HUES6 (cell line): ENCODE data around the gene SGSH.

ENCODE experiments used
- H3K27ac ChIP-seq: 2 replicates; pipeline ENCODE4 v1.7.0; 2013; ENCODE audit warnings: low read depth, mild to moderate bottlenecking, low read length, inconsistent platforms
- H3K27me3 ChIP-seq: 2 replicates; pipeline ENCODE4 v1.6.1; 2013; ENCODE audit warnings: low read length; ENCODE audit not compliant: control insufficient read depth, insufficient read depth
- H3K36me3 ChIP-seq: 2 replicates; pipeline ENCODE4 v1.6.1; 2013; ENCODE audit warnings: low read length; ENCODE audit not compliant: control insufficient read depth, insufficient read depth
- H3K4me1 ChIP-seq: 2 replicates; pipeline ENCODE4 v1.6.1; 2013; ENCODE audit warnings: low read length; ENCODE audit not compliant: control insufficient read depth, insufficient read depth
- H3K4me3 ChIP-seq: 2 replicates; pipeline ENCODE4 v1.5.1; 2013; ENCODE audit warnings: low read depth, low read length
- H3K9ac ChIP-seq: one replicate; pipeline ENCODE4 v1.6.1; 2013; ENCODE audit warnings: mild to moderate bottlenecking, low read length
- H3K9me3 ChIP-seq: 2 replicates; pipeline ENCODE4 v1.6.1; 2013; ENCODE audit warnings: low read depth, low read length; ENCODE audit not compliant: control insufficient read depth, insufficient read depth

The SGSH gene

GRCh38 chr17:80166446-80166845, 53.7 kb downstream of the SGSH start:
- Histone ChIP-seq H3K27me3 (no peaks in the 10 kb centered on the region), H3K4me1 (peaks cover 3% of the 10 kb centered on the region), H3K27ac (no peak overlapping the region), H3K9ac (no peak overlapping the region), H3K9me3 (no peaks in the 10 kb centered on the region), H3K36me3 (no peaks in the 10 kb centered on the region), H3K4me3 (no peak overlapping the region)

- no peak overlapping the region for H3K4me3 ChIP-seq
- no peak overlapping the region for H3K27ac ChIP-seq
- no peak overlapping the region for H3K9ac ChIP-seq
- no peaks in the 10 kb centered on the region for H3K9me3 ChIP-seq
- H3K27me3 ChIP-seq = no peaks in the 10 kb centered on the region
- no peaks in the 10 kb centered on the region for H3K36me3 ChIP-seq
- peaks cover 23% of the 10 kb centered on the region for H3K4me1 ChIP-seq
Observed at GRCh38 chr17:80164185-80164584, 55.9 kb downstream of the SGSH start.

- H3K9me3 ChIP-seq = no peaks in the 10 kb centered on the region
- no peaks in the 10 kb centered on the region for H3K36me3 ChIP-seq
- H3K27me3 ChIP-seq = no peaks in the 10 kb centered on the region
- no peak overlapping the region for H3K9ac ChIP-seq
- H3K4me1 ChIP-seq = peaks cover 24% of the 10 kb centered on the region
- no peak overlapping the region for H3K27ac ChIP-seq
- no peak overlapping the region for H3K4me3 ChIP-seq
Observed at GRCh38 chr17:80163336-80163735, 56.8 kb downstream of the SGSH start.

- Histone ChIP-seq H3K4me1 (peaks cover 22% of the 10 kb centered on the region), H3K27me3 (no peaks in the 10 kb centered on the region), H3K9me3 (peaks cover 17% of the 10 kb centered on the region), H3K36me3 (no peaks in the 10 kb centered on the region), H3K27ac (no peak overlapping the region), H3K4me3 (peak overlapping the region; percentile 13; the same call in 1 of the 2 replicates), H3K9ac (no peak overlapping the region)
Observed at GRCh38 chr17:80160536-80160935, 59.6 kb downstream of the SGSH start.
